Measurements from ENCODE around the gene OR2H2.

- TF ChIP-seq, protein P1, sequence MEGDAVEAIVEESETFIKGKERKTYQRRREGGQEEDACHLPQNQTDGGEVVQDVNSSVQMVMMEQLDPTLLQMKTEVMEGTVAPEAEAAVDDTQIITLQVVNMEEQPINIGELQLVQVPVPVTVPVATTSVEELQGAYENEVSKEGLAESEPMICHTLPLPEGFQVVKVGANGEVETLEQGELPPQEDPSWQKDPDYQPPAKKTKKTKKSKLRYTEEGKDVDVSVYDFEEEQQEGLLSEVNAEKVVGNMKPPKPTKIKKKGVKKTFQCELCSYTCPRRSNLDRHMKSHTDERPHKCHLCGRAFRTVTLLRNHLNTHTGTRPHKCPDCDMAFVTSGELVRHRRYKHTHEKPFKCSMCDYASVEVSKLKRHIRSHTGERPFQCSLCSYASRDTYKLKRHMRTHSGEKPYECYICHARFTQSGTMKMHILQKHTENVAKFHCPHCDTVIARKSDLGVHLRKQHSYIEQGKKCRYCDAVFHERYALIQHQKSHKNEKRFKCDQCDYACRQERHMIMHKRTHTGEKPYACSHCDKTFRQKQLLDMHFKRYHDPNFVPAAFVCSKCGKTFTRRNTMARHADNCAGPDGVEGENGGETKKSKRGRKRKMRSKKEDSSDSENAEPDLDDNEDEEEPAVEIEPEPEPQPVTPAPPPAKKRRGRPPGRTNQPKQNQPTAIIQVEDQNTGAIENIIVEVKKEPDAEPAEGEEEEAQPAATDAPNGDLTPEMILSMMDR (IDR thresholded peaks at IDR 0.05; ENCODE audit: insufficient read depth, low read depth, low read length), result no peak
- no peak for TF ChIP-seq EZH2 (IDR thresholded peaks at IDR 0.05; ENCODE audit: insufficient read depth, low read length)
These were observed 25.2 kb upstream of the OR2H2 start, which contains the start of gene UBD for GRCh38 chr6:29559524-29560287.
